GM23248 (cell line): ENCODE measurements around the gene TMEM132A.

Source experiments
- EZH2 ChIP-seq: fragments of 200-600 bp; sonication (generic); IDR thresholded peaks from 2 replicates; pipeline ENCODE4 v1.6.1; 2018; ENCODE audit warnings: antibody characterized with exemption, mild to moderate bottlenecking; ENCODE audit not compliant: insufficient read depth, poor library complexity, severe bottlenecking
- EZH2phosphoT487 ChIP-seq: fragments of 200-600 bp; sonication (generic); IDR thresholded peaks from 2 replicates; pipeline ENCODE4 v1.6.1; 2018; ENCODE audit warnings: antibody characterized with exemption, moderate library complexity, mild to moderate bottlenecking, low read depth; ENCODE audit not compliant: insufficient read depth

DNA sequence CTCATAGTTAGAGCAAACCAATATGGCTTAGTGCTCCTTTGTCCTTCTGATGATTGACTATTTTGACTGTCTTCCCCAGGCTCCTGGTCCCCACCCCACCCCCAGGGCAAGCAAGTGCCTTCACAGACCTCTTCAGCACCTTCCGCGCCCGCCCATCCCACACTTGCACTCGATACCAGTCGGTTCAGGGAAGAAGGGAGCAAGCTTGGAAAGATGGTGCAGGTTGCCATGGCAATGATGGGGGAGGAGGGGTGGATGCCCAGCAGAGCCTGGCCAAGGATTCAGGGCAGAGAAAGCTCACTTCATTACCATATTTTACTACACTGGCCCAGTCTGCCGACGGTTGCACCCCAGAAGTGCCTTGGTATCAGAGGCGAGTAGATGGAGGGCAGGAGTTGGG lies 2.2 kb downstream of the TMEM132A start:
- TF ChIP-seq EZH2: no peak
- no peak for TF ChIP-seq EZH2phosphoT487
